NCI-H128 (cell line): ENCODE results near the gene NISCH.

ENCODE experiments used
- DNase-seq: peaks from one replicate; lab custom pipeline; 2025; ENCODE audit not compliant: unreplicated experiment; lab: John Stamatoyannopoulos, UW

Gene NISCH

GRCh38 chr3:52471371-52472238 lies 16.2 kb downstream of the NISCH start:
- no peak for DNase-seq

GRCh38 chr3:52472239-52473000 lies 17.0 kb downstream of the NISCH start:
- no peak for DNase-seq

GRCh38 chr3:52473026-52473425 lies 17.6 kb downstream of the NISCH start:
- DNase-seq = no peak

DNA sequence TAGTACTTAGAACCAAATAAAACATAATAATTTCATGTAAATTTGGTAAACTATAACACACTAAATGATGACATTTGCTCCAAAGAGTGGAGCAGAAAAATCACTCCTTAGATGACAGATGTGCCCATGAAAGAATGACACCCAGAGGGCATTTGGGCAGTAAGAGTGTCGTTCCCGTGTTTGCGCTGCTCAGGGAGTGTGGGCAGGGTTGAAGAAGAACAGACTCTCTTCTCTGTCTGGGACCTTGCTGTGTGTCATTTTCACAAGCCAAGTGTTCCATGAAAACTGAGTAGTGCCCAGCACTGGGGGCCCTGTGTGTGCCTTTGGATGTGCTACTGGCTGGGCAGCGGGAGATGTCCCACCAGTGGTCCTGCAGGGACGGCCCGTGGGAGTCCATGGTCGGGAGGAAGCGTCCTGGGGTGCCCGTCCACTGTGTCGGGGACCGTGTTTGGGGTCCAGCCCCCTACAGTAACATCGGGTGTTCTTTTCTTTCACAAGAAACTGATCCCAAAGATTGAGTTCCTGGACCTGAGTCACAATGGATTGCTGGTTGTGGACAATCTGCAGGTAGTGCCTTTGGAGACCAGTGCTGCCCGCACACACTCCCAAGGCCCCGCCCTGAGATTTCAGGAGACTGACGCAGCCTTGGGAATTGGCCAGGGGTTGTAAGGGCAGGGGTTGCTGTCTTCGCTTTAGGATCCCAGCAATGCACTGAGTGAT lies 21.8 kb downstream of the NISCH start:
- no peak for DNase-seq

GRCh38 chr3:52477796-52478095 lies 22.3 kb downstream of the NISCH start:
- no peak for DNase-seq

- no peak for DNase-seq
Observed at GRCh38 chr3:52479037-52479876, 23.9 kb downstream of the NISCH start.

GRCh38 chr3:52479877-52480575 lies 24.6 kb downstream of the NISCH start:
- no peak for DNase-seq

GRCh38 chr3:52480768-52481715 lies 25.6 kb downstream of the NISCH start:
- no peak for DNase-seq

GRCh38 chr3:52481819-52482521 lies 26.6 kb downstream of the NISCH start:
- no peak for DNase-seq

DNA sequence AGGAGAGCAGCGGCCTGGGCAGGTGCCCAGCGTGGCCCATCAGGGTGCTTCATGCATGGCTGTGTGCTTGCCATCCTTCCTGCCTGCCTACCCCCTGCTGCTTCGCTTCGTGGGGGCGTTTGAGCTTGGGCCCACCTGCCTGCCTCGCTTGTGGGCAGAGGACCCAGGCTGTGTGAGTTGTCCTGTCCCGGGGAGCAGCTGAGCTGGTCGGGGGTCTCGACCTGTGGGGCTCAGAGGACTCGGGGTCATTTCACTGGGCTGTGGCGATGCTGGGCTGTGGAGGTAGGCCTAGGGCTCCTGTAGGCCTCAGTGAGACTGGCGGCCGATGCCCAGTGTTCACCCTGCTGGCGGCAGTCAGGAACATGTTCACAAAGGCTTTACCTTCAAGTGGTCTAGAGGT lies 27.7 kb downstream of the NISCH start:
- DNase-seq = no peak

DNA sequence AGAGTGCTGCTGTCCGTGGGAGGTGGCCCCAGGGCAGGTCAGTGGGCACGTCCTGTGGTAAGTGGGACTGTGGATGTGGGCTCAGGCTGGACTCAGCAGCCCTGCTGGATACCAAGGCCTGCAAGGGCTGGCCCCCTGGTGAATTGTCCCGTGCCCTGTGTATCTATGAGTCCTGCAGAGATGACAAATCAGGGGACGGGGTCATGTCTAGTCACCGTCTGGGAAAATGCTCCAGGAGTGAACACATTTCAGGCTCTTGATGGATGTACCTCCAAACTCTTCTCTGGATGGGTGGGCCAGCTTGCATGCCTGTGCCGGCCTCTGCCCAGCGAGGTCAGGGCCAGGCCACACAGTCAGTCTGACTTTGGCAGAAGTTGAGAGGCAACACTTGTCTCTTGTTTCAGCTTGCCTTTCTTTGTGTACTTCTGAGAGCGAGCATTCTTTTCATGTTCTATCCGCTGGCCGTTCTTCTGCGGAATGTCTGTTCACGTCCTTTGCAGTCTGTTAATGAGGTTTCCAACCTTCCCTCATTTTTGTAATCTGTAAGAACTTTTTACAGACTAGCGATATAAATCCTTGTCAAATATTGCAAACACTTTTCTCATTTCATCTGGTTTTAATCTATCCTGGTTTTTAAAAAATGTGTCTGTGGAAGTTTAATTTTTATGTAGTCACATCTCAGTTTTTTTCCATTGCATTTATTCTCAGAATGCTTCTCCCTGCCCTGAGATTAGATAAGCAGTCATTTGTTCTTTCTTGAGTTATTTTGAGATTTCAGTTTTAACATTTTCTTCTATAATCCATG lies 28.4 kb downstream of the NISCH start:
- DNase-seq = no peak

DNA sequence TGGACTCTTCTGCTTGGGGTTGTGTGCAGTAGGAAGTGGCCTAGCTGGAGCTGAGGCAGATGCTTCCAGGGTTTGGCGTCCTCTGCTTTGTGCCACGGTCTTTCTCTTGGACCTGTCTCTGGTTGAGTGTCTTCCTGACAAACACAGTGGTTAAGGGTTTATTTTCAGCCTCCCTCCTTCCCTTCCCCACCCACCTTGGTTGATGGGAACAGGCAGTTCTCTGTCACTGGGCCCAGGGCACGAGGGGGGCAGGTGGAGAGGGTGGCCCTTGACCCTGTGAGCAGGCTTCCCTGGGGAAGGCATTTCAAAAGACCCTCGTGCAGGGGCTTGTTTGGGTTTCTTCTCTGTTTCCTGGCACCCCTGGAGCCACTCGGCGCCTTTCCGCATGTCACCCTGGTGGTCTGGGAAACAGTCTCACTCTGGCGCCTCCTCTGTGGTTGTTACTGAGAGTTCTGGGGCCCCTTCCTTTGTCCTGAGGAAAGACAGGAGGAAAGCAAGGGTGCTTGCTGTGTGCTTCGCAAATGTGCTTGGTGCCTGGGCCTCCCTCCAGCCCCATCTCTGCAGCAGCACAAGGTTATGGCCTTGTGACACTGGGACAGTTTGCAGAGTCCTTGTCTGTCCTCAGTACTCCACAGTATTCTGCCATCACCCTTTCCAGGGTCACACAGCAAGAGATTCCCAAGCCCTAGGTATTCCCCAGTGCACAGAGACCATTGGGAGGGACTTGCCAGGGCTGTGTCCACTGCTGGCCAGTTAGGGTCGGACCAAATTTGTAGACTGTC lies 29.5 kb downstream of the NISCH start:
- no peak for DNase-seq

GRCh38 chr3:52487050-52487787 lies 31.8 kb downstream of the NISCH start:
- no peak for DNase-seq

GRCh38 chr3:52487788-52488691 lies 32.6 kb downstream of the NISCH start:
- no peak for DNase-seq

DNA sequence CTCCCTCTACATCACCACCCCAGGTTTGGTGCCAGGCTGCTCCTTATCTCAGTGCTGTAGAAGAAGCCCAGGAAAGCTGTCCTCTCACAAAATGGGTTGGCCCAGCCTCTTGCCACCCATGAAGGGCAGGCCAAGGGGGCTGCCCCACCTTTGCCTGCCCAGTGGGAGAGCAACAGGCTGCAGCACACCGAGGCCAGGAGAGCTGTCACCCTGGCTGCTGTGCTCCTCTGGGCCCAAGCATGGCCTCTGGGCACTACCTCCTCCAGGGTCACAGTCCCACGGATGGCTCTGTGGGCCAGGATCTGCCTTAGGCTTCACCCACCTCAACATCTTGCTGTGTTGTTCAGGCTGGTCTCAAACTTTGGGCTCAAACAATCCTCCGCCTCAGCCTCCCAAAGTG lies 33.3 kb downstream of the NISCH start:
- no peak for DNase-seq
